HEK293 (cell line): Measurements from ENCODE around the gene SGCG.

Source experiments
- CTCF ChIA-PET: fragments of 350-600 bp; formaldehyde crosslinking; extraction: SDS; loops from one replicate; lab custom pipeline; 2021; ENCODE audit warnings: antibody characterized with exemption; lab: Yijun Ruan, JAX
- POLR2A ChIA-PET: fragments of 300-600 bp; formaldehyde crosslinking; extraction: SDS; loops from one replicate; lab custom pipeline; 2020; ENCODE audit warnings: antibody characterized with exemption, inconsistent platforms; lab: Yijun Ruan, JAX
- H3K27ac ChIP-seq: fragments of 200-500 bp; sonication (Bioruptor generic); 2 replicates; pipeline ENCODE4 v1.5.1; 2014; ENCODE audit warnings: low read depth, low read length, control low read depth, inconsistent platforms; ENCODE audit errors: extremely low read depth
- H3K36me3 ChIP-seq, 2 experiments: fragments of 200-500 bp in 1 of 2; sonication (Bioruptor generic) in 1 of 2; 1 replicate in 1 of 2; 2 replicates in 1 of 2; pipeline ENCODE4 v1.5.1; 2014 to 2017; ENCODE audit warnings: inconsistent platforms in 2 of 2, low read length in 2 of 2; ENCODE audit not compliant: control insufficient read depth in 2 of 2, insufficient read depth in 1 of 2
- H3K4me1 ChIP-seq: fragments of 200-500 bp; sonication (Bioruptor generic); 2 replicates; pipeline ENCODE4 v1.5.1; 2014; ENCODE audit warnings: mild to moderate bottlenecking, low read length, inconsistent platforms; ENCODE audit not compliant: control insufficient read depth, insufficient read depth
- H3K4me3 ChIP-seq: 2 replicates; pipeline ENCODE4 v1.5.1; 2011; ENCODE audit warnings: low read depth, mild to moderate bottlenecking, control low read depth, low read length, moderate library complexity
- H3K9me3 ChIP-seq: fragments of 200-500 bp; sonication (Bioruptor generic); 2 replicates; pipeline ENCODE4 v1.5.1; 2014; ENCODE audit warnings: low read depth, low read length, inconsistent platforms; ENCODE audit not compliant: control insufficient read depth, insufficient read depth
- HOXC10 ChIP-seq: sonication (generic); formaldehyde crosslinking; IDR thresholded peaks from 2 replicates; pipeline ENCODE4 v1.8.1; 2023; ENCODE audit warnings: mild to moderate bottlenecking, missing genetic modification reagents
- PBX3 ChIP-seq: sonication (generic); formaldehyde crosslinking; IDR thresholded peaks from 2 replicates; pipeline ENCODE4 v1.8.1; 2022; ENCODE audit warnings: mild to moderate bottlenecking, moderate library complexity, missing genetic modification reagents
- SALL2 ChIP-seq: fragments of 450-650 bp; formaldehyde crosslinking; IDR thresholded peaks from 2 replicates; pipeline ENCODE4 v1.5.0; 2017; ENCODE audit warnings: missing biosample characterization, mild to moderate bottlenecking, missing genetic modification characterization, borderline replicate concordance
- YY2 ChIP-seq: fragments of 450-650 bp; formaldehyde crosslinking; IDR thresholded peaks from 2 replicates; pipeline ENCODE4 v1.5.1; 2016; ENCODE audit warnings: missing biosample characterization, missing genetic modification characterization
- ZBTB20 ChIP-seq: fragments of 450-650 bp; formaldehyde crosslinking; IDR thresholded peaks from 2 replicates; pipeline ENCODE4 v1.5.1; 2016; ENCODE audit warnings: missing biosample characterization, missing genetic modification characterization
- ZNF140 ChIP-seq: fragments of 450-650 bp; formaldehyde crosslinking; IDR thresholded peaks from 2 replicates; pipeline ENCODE4 v1.5.1; 2016; ENCODE audit warnings: missing biosample characterization, missing genetic modification characterization
- ZNF18 ChIP-seq: fragments of 450-650 bp; formaldehyde crosslinking; IDR thresholded peaks from 2 replicates; pipeline ENCODE4 v1.5.1; 2016; ENCODE audit warnings: missing biosample characterization, missing genetic modification characterization
- ZNF223 ChIP-seq: fragments of 450-650 bp; formaldehyde crosslinking; IDR thresholded peaks from 2 replicates; pipeline ENCODE4 v1.5.1; 2016; ENCODE audit warnings: missing biosample characterization, missing genetic modification characterization
- ZNF26 ChIP-seq: fragments of 450-650 bp; formaldehyde crosslinking; IDR thresholded peaks from 2 replicates; pipeline ENCODE4 v1.5.1; 2016; ENCODE audit warnings: missing biosample characterization, missing genetic modification characterization
- ZNF302 ChIP-seq: fragments of 450-650 bp; formaldehyde crosslinking; IDR thresholded peaks from 2 replicates; pipeline ENCODE4 v1.5.1; 2016; ENCODE audit warnings: missing biosample characterization, missing genetic modification characterization, low read depth
- ZNF324 ChIP-seq: fragments of 450-650 bp; formaldehyde crosslinking; IDR thresholded peaks from 2 replicates; pipeline ENCODE4 v1.5.1; 2016; ENCODE audit warnings: missing biosample characterization, missing genetic modification characterization
- ZNF341 ChIP-seq: fragments of 450-650 bp; formaldehyde crosslinking; IDR thresholded peaks from 2 replicates; pipeline ENCODE4; 2016; ENCODE audit warnings: low read depth, missing biosample characterization, missing genetic modification characterization
- ZNF37A ChIP-seq: fragments of 450-650 bp; IDR thresholded peaks from 2 replicates; pipeline ENCODE4 v1.5.1; 2018; ENCODE audit warnings: missing biosample characterization, missing genetic modification characterization
- ZNF544 ChIP-seq: fragments of 450-650 bp; formaldehyde crosslinking; IDR thresholded peaks from 2 replicates; pipeline ENCODE4 v1.5.0; 2017; ENCODE audit warnings: missing biosample characterization, missing genetic modification characterization
- ZNF555 ChIP-seq: fragments of 450-650 bp; formaldehyde crosslinking; conservative IDR thresholded peaks from 2 replicates; pipeline ENCODE4 v1.5.1; 2017; ENCODE audit warnings: missing biosample characterization, mild to moderate bottlenecking, missing genetic modification characterization, inconsistent platforms
- ZNF629 ChIP-seq: fragments of 450-650 bp; formaldehyde crosslinking; IDR thresholded peaks from 2 replicates; pipeline ENCODE4 v1.5.1; 2017; ENCODE audit warnings: missing biosample characterization, missing genetic modification characterization
- ZXDB ChIP-seq: fragments of 450-650 bp; formaldehyde crosslinking; IDR thresholded peaks from 2 replicates; pipeline ENCODE4 v1.5.1; 2016; ENCODE audit warnings: missing biosample characterization, missing genetic modification characterization
- TF ChIP-seq, protein P1 (sequence below): fragments of 450-650 bp; formaldehyde crosslinking; IDR thresholded peaks from 2 replicates; pipeline ENCODE4 v1.5.1; 2016; ENCODE audit warnings: missing biosample characterization, missing genetic modification characterization
- TF ChIP-seq, protein P2 (sequence below): fragments of 450-650 bp; formaldehyde crosslinking; IDR thresholded peaks from 2 replicates; pipeline ENCODE4 v1.5.1; 2016; ENCODE audit warnings: missing biosample characterization, missing genetic modification characterization

The SGCG gene

DNA sequence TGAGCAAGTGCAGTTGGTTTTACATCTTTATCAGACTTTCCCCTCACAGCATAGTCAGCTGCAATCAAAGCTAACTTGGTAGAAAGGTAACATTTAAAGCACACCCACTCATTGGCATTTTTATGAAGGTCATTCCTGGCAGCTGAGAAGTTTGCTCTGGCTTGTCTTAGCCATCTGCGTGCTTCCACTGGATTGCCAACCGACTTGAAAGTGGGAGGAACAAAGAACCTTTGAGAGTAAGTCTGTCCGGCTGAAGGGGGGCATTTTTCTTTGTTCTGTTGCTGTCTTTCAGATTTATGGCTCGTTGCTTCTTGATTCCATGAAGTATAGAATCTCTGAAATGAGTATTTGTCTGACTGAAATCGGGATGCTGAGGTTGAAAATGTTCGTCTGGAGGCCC is 149.6 kb downstream of the SGCG start (continued):
- TF ChIP-seq, protein P1, sequence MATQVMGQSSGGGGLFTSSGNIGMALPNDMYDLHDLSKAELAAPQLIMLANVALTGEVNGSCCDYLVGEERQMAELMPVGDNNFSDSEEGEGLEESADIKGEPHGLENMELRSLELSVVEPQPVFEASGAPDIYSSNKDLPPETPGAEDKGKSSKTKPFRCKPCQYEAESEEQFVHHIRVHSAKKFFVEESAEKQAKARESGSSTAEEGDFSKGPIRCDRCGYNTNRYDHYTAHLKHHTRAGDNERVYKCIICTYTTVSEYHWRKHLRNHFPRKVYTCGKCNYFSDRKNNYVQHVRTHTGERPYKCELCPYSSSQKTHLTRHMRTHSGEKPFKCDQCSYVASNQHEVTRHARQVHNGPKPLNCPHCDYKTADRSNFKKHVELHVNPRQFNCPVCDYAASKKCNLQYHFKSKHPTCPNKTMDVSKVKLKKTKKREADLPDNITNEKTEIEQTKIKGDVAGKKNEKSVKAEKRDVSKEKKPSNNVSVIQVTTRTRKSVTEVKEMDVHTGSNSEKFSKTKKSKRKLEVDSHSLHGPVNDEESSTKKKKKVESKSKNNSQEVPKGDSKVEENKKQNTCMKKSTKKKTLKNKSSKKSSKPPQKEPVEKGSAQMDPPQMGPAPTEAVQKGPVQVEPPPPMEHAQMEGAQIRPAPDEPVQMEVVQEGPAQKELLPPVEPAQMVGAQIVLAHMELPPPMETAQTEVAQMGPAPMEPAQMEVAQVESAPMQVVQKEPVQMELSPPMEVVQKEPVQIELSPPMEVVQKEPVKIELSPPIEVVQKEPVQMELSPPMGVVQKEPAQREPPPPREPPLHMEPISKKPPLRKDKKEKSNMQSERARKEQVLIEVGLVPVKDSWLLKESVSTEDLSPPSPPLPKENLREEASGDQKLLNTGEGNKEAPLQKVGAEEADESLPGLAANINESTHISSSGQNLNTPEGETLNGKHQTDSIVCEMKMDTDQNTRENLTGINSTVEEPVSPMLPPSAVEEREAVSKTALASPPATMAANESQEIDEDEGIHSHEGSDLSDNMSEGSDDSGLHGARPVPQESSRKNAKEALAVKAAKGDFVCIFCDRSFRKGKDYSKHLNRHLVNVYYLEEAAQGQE (tag by site-specific recombination), result no peak
- TF ChIP-seq ZNF18 (tag by site-specific recombination), result no peak
- TF ChIP-seq, all 188 proteins: peak for 0

DNA sequence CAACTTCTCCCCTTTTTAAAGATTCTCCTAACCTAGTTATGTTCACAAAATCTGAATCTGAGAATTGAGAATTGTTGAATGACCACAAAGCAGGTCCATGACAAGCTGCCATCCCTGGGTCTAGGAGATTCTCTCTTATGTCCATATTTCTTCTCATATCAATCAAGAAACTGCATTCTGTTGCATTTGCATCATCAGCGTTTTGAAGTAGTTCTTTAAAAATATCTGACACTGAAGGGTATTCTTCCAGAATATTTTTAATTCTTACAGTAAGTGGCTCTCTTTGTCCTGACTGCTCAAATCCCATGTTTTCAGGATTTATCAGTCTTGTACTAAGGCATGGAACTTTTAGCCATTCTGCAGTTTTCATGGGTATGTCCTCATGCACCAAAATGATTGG is 158.4 kb downstream of the SGCG start:
- POLR2A ChIA-PET, result no interaction called here
- no peaks in the 10 kb centered on the region for H3K9me3 ChIP-seq
- peaks cover 4 to 26% of the 10 kb centered on the region in 2 experiments for H3K36me3 ChIP-seq
- no peaks in the 10 kb centered on the region for H3K4me1 ChIP-seq
- no peak overlapping the region for H3K27ac ChIP-seq
- TF ChIP-seq ZNF341 (tag by site-specific recombination) (no peak), ZNF302 (tag by site-specific recombination) (no peak), ZNF555 (no peak)
- CTCF ChIA-PET, result no interaction called here
- H3K4me3 ChIP-seq, result no peak overlapping the region

DNA sequence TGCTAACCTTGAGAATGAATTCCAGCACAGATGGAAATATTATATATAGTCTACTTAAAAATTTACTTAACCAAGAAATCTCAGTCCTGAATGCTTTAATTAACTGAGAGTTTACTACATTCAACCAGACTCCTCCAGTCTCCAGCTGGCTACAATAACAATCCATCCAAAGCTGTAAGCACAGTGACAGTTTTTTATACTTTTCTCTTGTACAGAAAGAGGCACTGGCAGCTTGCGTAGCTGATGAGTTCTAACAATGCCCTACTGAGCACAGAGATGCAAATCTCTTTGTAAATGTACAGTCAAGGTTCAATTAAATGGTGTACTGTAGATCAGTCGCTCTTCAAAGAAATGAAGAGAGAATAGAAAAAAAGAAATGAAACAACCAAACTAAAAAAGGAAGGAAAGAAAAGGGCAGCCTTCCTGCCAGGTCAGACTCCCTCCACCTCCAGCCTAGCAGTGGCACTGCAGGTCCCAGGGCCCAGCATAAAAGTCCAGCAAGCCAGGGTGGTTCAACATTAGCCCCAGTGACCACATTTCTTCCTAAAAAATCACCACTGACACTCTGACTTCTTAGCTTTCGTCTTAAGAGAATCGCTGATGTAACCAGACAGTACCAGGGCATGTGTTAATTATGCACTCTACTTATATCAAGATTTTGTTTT is 164.3 kb downstream of the SGCG start:
- no peak overlapping the region for H3K27ac ChIP-seq
- POLR2A ChIA-PET, result no interaction called here
- peaks cover 4 to 60% of the 10 kb centered on the region in 2 experiments for H3K36me3 ChIP-seq
- no peaks in the 10 kb centered on the region for H3K9me3 ChIP-seq
- H3K4me3 ChIP-seq, result no peak overlapping the region
- CTCF ChIA-PET, result interaction anchor here (0.6 to 1.0 kb wide), 2 partner anchors 8 to 537 kb away, joined by 3 read pairs; no protein-coding TSS in a partner anchor
- no peaks in the 10 kb centered on the region for H3K4me1 ChIP-seq
- TF ChIP-seq ZNF223, result no peak
- TF ChIP-seq ZNF18 (tag by site-specific recombination), result no peak
- TF ChIP-seq SALL2 (tag by site-specific recombination), result no peak
- no peak for TF ChIP-seq ZNF37A (tag by site-specific recombination)
- no peak for TF ChIP-seq ZNF140 (tag by site-specific recombination)
- TF ChIP-seq, protein P2, sequence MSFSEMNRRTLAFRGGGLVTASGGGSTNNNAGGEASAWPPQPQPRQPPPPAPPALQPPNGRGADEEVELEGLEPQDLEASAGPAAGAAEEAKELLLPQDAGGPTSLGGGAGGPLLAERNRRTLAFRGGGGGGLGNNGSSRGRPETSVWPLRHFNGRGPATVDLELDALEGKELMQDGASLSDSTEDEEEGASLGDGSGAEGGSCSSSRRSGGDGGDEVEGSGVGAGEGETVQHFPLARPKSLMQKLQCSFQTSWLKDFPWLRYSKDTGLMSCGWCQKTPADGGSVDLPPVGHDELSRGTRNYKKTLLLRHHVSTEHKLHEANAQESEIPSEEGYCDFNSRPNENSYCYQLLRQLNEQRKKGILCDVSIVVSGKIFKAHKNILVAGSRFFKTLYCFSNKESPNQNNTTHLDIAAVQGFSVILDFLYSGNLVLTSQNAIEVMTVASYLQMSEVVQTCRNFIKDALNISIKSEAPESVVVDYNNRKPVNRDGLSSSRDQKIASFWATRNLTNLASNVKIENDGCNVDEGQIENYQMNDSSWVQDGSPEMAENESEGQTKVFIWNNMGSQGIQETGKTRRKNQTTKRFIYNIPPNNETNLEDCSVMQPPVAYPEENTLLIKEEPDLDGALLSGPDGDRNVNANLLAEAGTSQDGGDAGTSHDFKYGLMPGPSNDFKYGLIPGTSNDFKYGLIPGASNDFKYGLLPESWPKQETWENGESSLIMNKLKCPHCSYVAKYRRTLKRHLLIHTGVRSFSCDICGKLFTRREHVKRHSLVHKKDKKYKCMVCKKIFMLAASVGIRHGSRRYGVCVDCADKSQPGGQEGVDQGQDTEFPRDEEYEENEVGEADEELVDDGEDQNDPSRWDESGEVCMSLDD (tag by site-specific recombination), result no peak
- no peak for TF ChIP-seq ZNF629 (tag by site-specific recombination)
- no peak for TF ChIP-seq ZBTB20 (tag by site-specific recombination)
- no peak for TF ChIP-seq HOXC10
- no peak for TF ChIP-seq ZXDB
- no peak for TF ChIP-seq ZNF324
- no peak for TF ChIP-seq ZNF544 (tag by site-specific recombination)
- no peak for TF ChIP-seq ZNF26 (tag by site-specific recombination)
- no peak for TF ChIP-seq YY2
- no peak for TF ChIP-seq PBX3 (CRISPR knock-in tag)
